Measurements from ENCODE around the gene APRT.

Gene APRT

GRCh38 chr16:88777471-88778270 is 34.1 kb downstream of the APRT start:
- in situ Hi-C loops (cut with HindIII; ENCODE audit: low sequenced_read_pairs): no loop called here

- in situ Hi-C loops (cut with HindIII; ENCODE audit: low sequenced_read_pairs): no loop called here
Measured at GRCh38 chr16:88775825-88776224, 35.9 kb downstream of the APRT start.

- in situ Hi-C loops (cut with HindIII; ENCODE audit: low sequenced_read_pairs): loop anchor here (25.0 kb wide), 1 partner anchor 88 kb away; the partner anchor contains the start of genes GALNS, PABPN1L and TRAPPC2L
Measured at GRCh38 chr16:88774544-88775393, 37.0 kb downstream of the APRT start.

- in situ Hi-C loops (cut with HindIII; ENCODE audit: low sequenced_read_pairs): loop anchor here (25.0 kb wide), 1 partner anchor 88 kb away; the partner anchor contains the start of genes GALNS, PABPN1L and TRAPPC2L
Measured at GRCh38 chr16:88773812-88774291, 37.9 kb downstream of the APRT start.

- in situ Hi-C loops (cut with HindIII; ENCODE audit: low sequenced_read_pairs): loop anchor here (25.0 kb wide), 1 partner anchor 89 kb away; the partner anchor contains the start of genes GALNS, PABPN1L and TRAPPC2L
Measured at GRCh38 chr16:88772871-88773811, 38.6 kb downstream of the APRT start.

- in situ Hi-C loops (cut with HindIII; ENCODE audit: low sequenced_read_pairs): loop anchor here (25.0 kb wide), 1 partner anchor 91 kb away; the partner anchor contains the start of genes GALNS, PABPN1L and TRAPPC2L
Measured at GRCh38 chr16:88771781-88772180, 39.9 kb downstream of the APRT start.

- in situ Hi-C loops (cut with HindIII; ENCODE audit: low sequenced_read_pairs): loop anchor here (25.0 kb wide), 1 partner anchor 91 kb away; the partner anchor contains the start of genes GALNS, PABPN1L and TRAPPC2L
Measured at GRCh38 chr16:88771294-88771772, 40.4 kb downstream of the APRT start.

GRCh38 chr16:88770461-88771293 is 41.1 kb downstream of the APRT start:
- in situ Hi-C loops (cut with HindIII; ENCODE audit: low sequenced_read_pairs): loop anchor here (25.0 kb wide), 1 partner anchor 92 kb away; the partner anchor contains the start of genes GALNS, PABPN1L and TRAPPC2L

- in situ Hi-C loops (cut with HindIII; ENCODE audit: low sequenced_read_pairs): loop anchor here (25.0 kb wide), 1 partner anchor 92 kb away; the partner anchor contains the start of genes GALNS, PABPN1L and TRAPPC2L
Measured at GRCh38 chr16:88769617-88770460, 41.9 kb downstream of the APRT start.

GRCh38 chr16:88768071-88768783 is 43.5 kb downstream of the APRT start:
- in situ Hi-C loops (cut with HindIII; ENCODE audit: low sequenced_read_pairs): loop anchor here (25.0 kb wide), 1 partner anchor 94 kb away; the partner anchor contains the start of genes GALNS, PABPN1L and TRAPPC2L

- in situ Hi-C loops (cut with HindIII; ENCODE audit: low sequenced_read_pairs): loop anchor here (25.0 kb wide), 1 partner anchor 95 kb away; the partner anchor contains the start of genes GALNS, PABPN1L and TRAPPC2L
Measured at GRCh38 chr16:88767546-88768070, 44.1 kb downstream of the APRT start.

GRCh38 chr16:88766975-88767374 is 44.8 kb downstream of the APRT start:
- in situ Hi-C loops (cut with HindIII; ENCODE audit: low sequenced_read_pairs): loop anchor here (25.0 kb wide), 1 partner anchor 95 kb away; the partner anchor contains the start of genes GALNS, PABPN1L and TRAPPC2L

- in situ Hi-C loops (cut with HindIII; ENCODE audit: low sequenced_read_pairs): loop anchor here (25.0 kb wide), 1 partner anchor 97 kb away; the partner anchor contains the start of genes GALNS, PABPN1L and TRAPPC2L
Measured at GRCh38 chr16:88764913-88765349, 46.8 kb downstream of the APRT start.

- in situ Hi-C loops (cut with HindIII; ENCODE audit: low sequenced_read_pairs): loop anchor here (25.0 kb wide), 1 partner anchor 98 kb away; the partner anchor contains the start of genes GALNS, PABPN1L and TRAPPC2L
Measured at GRCh38 chr16:88764080-88764479, 47.6 kb downstream of the APRT start.

- in situ Hi-C loops (cut with HindIII; ENCODE audit: low sequenced_read_pairs): loop anchor here (25.0 kb wide), 1 partner anchor 99 kb away; the partner anchor contains the start of genes GALNS, PABPN1L and TRAPPC2L
Measured at GRCh38 chr16:88763502-88764053, 48.1 kb downstream of the APRT start.

- in situ Hi-C loops (cut with HindIII; ENCODE audit: low sequenced_read_pairs): loop anchor here (25.0 kb wide), 1 partner anchor 99 kb away; the partner anchor contains the start of genes GALNS, PABPN1L and TRAPPC2L
Measured at GRCh38 chr16:88762941-88763340, 48.8 kb downstream of the APRT start.
